Measurements from ENCODE around the gene FGF22.
A peak's percentile ranks its signal among the peaks of the same experiment; 100 is the strongest.
"Not testable (repeated sequence)": the region's sequence is repeated elsewhere in the genome, so short reads cannot be mapped to it uniquely, and the experiment has no call there.

Gene FGF22

GRCh38 chr19:622666-623065 is 17.0 kb upstream of the FGF22 start:
- DNase-seq = no peak

- DNase-seq = no peak
These were observed 16.3 kb upstream of the FGF22 start for GRCh38 chr19:623175-623916.

- DNase-seq = no peak
These were observed 15.7 kb upstream of the FGF22 start for GRCh38 chr19:623974-624373.

GRCh38 chr19:624433-625109 is 15.1 kb upstream of the FGF22 start:
- no peak for DNase-seq

GRCh38 chr19:625257-625656 is 14.4 kb upstream of the FGF22 start:
- no peak for DNase-seq

GRCh38 chr19:626566-626965 is 13.1 kb upstream of the FGF22 start:
- DNase-seq = not testable (repeated sequence)

- DNase-seq = no peak
These were observed 11.5 kb upstream of the FGF22 start for GRCh38 chr19:628168-628567.

- not testable (repeated sequence) for DNase-seq
These were observed 10.2 kb upstream of the FGF22 start for GRCh38 chr19:629515-629914.

- no peak for DNase-seq
These were observed 9.5 kb upstream of the FGF22 start for GRCh38 chr19:629961-630714.

- DNase-seq = no peak
These were observed 7.1 kb upstream of the FGF22 start for GRCh38 chr19:632579-633067.

- peak; percentile 97 to 98 for DNase-seq
These were observed 6.5 kb upstream of the FGF22 start, which contains the start of gene POLRMT for GRCh38 chr19:633068-633785. POLRMT (minus strand) TSS chr19:633537; CDS start chr19:633512, 25 bp downstream.

- DNase-seq = no peak
These were observed 5.7 kb upstream of the FGF22 start for GRCh38 chr19:633786-634639.

- no peak for DNase-seq
These were observed 4.6 kb upstream of the FGF22 start for GRCh38 chr19:634975-635652.

- DNase-seq = no peak
These were observed 800 bp upstream of the FGF22 start for GRCh38 chr19:638906-639252.

GRCh38 chr19:640161-640558 is 481 bp downstream of the FGF22 start:
- DNase-seq = no peak

- DNase-seq = no peak
These were observed 1.0 kb downstream of the FGF22 start for GRCh38 chr19:640606-641189.

GRCh38 chr19:641702-642101 is 2.0 kb downstream of the FGF22 start:
- DNase-seq = no peak

- no peak for DNase-seq
These were observed 3.4 kb downstream of the FGF22 start for GRCh38 chr19:642767-643727.

- DNase-seq = no peak
These were observed 4.1 kb downstream of the FGF22 start for GRCh38 chr19:643736-644135.

GRCh38 chr19:644363-644762 is 4.7 kb downstream of the FGF22 start:
- no peak for DNase-seq

Measured in CD4-positive, alpha-beta T cell treated with Interleukin-1 beta for 1 hour (primary cell).